HUES6 (cell line): ENCODE measurements around the gene MYL10.
"Not testable (repeated sequence)": the region's sequence is repeated elsewhere in the genome, so short reads cannot be mapped to it uniquely, and the experiment has no call there.

Experiments
- H3K27ac ChIP-seq: 2 replicates; pipeline ENCODE4 v1.7.0; 2013; ENCODE audit warnings: low read depth, mild to moderate bottlenecking, low read length, inconsistent platforms
- H3K27me3 ChIP-seq: 2 replicates; pipeline ENCODE4 v1.6.1; 2013; ENCODE audit warnings: low read length; ENCODE audit not compliant: control insufficient read depth, insufficient read depth
- H3K36me3 ChIP-seq: 2 replicates; pipeline ENCODE4 v1.6.1; 2013; ENCODE audit warnings: low read length; ENCODE audit not compliant: control insufficient read depth, insufficient read depth
- H3K4me1 ChIP-seq: 2 replicates; pipeline ENCODE4 v1.6.1; 2013; ENCODE audit warnings: low read length; ENCODE audit not compliant: control insufficient read depth, insufficient read depth
- H3K4me3 ChIP-seq: 2 replicates; pipeline ENCODE4 v1.5.1; 2013; ENCODE audit warnings: low read depth, low read length
- H3K9ac ChIP-seq: one replicate; pipeline ENCODE4 v1.6.1; 2013; ENCODE audit warnings: mild to moderate bottlenecking, low read length
- H3K9me3 ChIP-seq: 2 replicates; pipeline ENCODE4 v1.6.1; 2013; ENCODE audit warnings: low read depth, low read length; ENCODE audit not compliant: control insufficient read depth, insufficient read depth

MYL10 gene

GRCh38 chr7:101651112-101651511 is 22.0 kb upstream of the MYL10 start:
- Histone ChIP-seq H3K4me3 (no peak overlapping the region), H3K27me3 (no peaks in the 10 kb centered on the region), H3K27ac (no peak overlapping the region), H3K36me3 (no peaks in the 10 kb centered on the region), H3K9me3 (no peaks in the 10 kb centered on the region), H3K9ac (no peak overlapping the region), H3K4me1 (no peaks in the 10 kb centered on the region)

- no peak overlapping the region for H3K9ac ChIP-seq
- H3K27me3 ChIP-seq: no peaks in the 10 kb centered on the region
- H3K36me3 ChIP-seq: no peaks in the 10 kb centered on the region
- no peak overlapping the region for H3K4me3 ChIP-seq
- H3K27ac ChIP-seq: no peak overlapping the region
- no peaks in the 10 kb centered on the region for H3K9me3 ChIP-seq
- H3K4me1 ChIP-seq: no peaks in the 10 kb centered on the region
Measured at GRCh38 chr7:101650579-101651081, 21.5 kb upstream of the MYL10 start.

GRCh38 chr7:101647876-101648275 is 18.8 kb upstream of the MYL10 start:
- H3K27ac ChIP-seq, H3K4me1 ChIP-seq, H3K36me3 ChIP-seq, H3K27me3 ChIP-seq, H3K9ac ChIP-seq, H3K4me3 ChIP-seq, H3K9me3 ChIP-seq: not testable (repeated sequence)

- Histone ChIP-seq H3K9ac (no peak overlapping the region), H3K27ac (no peak overlapping the region), H3K4me3 (no peak overlapping the region), H3K27me3 (no peaks in the 10 kb centered on the region), H3K4me1 (no peaks in the 10 kb centered on the region; the same call in 1 of the 2 replicates), H3K9me3 (no peaks in the 10 kb centered on the region), H3K36me3 (no peaks in the 10 kb centered on the region)
Measured at GRCh38 chr7:101645951-101646350, 16.9 kb upstream of the MYL10 start.

- H3K27ac ChIP-seq: no peak overlapping the region
- H3K4me1 ChIP-seq: no peaks in the 10 kb centered on the region; the same call in 1 of the 2 replicates
- H3K9me3 ChIP-seq: no peaks in the 10 kb centered on the region
- H3K27me3 ChIP-seq: no peaks in the 10 kb centered on the region
- no peaks in the 10 kb centered on the region for H3K36me3 ChIP-seq
- no peak overlapping the region for H3K4me3 ChIP-seq
- no peak overlapping the region for H3K9ac ChIP-seq
Measured at GRCh38 chr7:101644879-101645278, 15.8 kb upstream of the MYL10 start.

- H3K27me3 ChIP-seq, H3K4me3 ChIP-seq, H3K36me3 ChIP-seq, H3K9ac ChIP-seq, H3K9me3 ChIP-seq, H3K4me1 ChIP-seq, H3K27ac ChIP-seq: not testable (repeated sequence)
Measured at GRCh38 chr7:101639127-101639526, 10.0 kb upstream of the MYL10 start.

GRCh38 chr7:101636822-101637623 is 7.9 kb upstream of the MYL10 start:
- H3K4me1 ChIP-seq: peaks cover 6% of the 10 kb centered on the region; the same call in 1 of the 2 replicates
- H3K27me3 ChIP-seq: no peaks in the 10 kb centered on the region
- H3K27ac ChIP-seq: no peak overlapping the region
- H3K36me3 ChIP-seq: no peaks in the 10 kb centered on the region
- no peak overlapping the region for H3K9ac ChIP-seq
- H3K9me3 ChIP-seq: peaks cover 9% of the 10 kb centered on the region
- H3K4me3 ChIP-seq: no peak overlapping the region

- H3K27ac ChIP-seq: no peak overlapping the region
- no peak overlapping the region for H3K4me3 ChIP-seq
- no peak overlapping the region for H3K9ac ChIP-seq
- H3K36me3 ChIP-seq: no peaks in the 10 kb centered on the region
- peaks cover 16% of the 10 kb centered on the region; the same call in 1 of the 2 replicates for H3K4me1 ChIP-seq
- no peaks in the 10 kb centered on the region for H3K27me3 ChIP-seq
- H3K9me3 ChIP-seq: peaks cover 9% of the 10 kb centered on the region
Measured at GRCh38 chr7:101635484-101635883, 6.4 kb upstream of the MYL10 start.

GRCh38 chr7:101634196-101634717 is 5.2 kb upstream of the MYL10 start:
- H3K4me3 ChIP-seq: no peak overlapping the region
- peaks cover 9% of the 10 kb centered on the region for H3K9me3 ChIP-seq
- no peaks in the 10 kb centered on the region for H3K27me3 ChIP-seq
- H3K9ac ChIP-seq: no peak overlapping the region
- peaks cover 20% of the 10 kb centered on the region; the same call in 1 of the 2 replicates for H3K4me1 ChIP-seq
- no peak overlapping the region for H3K27ac ChIP-seq
- H3K36me3 ChIP-seq: no peaks in the 10 kb centered on the region

GRCh38 chr7:101633511-101633910 is 4.4 kb upstream of the MYL10 start:
- Histone ChIP-seq H3K9ac (no peak overlapping the region), H3K4me1 (peaks cover 20% of the 10 kb centered on the region; the same call in 1 of the 2 replicates), H3K27ac (no peak overlapping the region), H3K4me3 (no peak overlapping the region), H3K9me3 (peaks cover 9% of the 10 kb centered on the region), H3K36me3 (no peaks in the 10 kb centered on the region), H3K27me3 (no peaks in the 10 kb centered on the region)

GRCh38 chr7:101632641-101633040 is 3.5 kb upstream of the MYL10 start:
- H3K4me3 ChIP-seq: no peak overlapping the region
- H3K27me3 ChIP-seq: no peaks in the 10 kb centered on the region
- H3K9me3 ChIP-seq: peaks cover 9% of the 10 kb centered on the region
- no peak overlapping the region for H3K9ac ChIP-seq
- H3K27ac ChIP-seq: no peak overlapping the region
- no peaks in the 10 kb centered on the region for H3K36me3 ChIP-seq
- peaks cover 20% of the 10 kb centered on the region; the same call in 1 of the 2 replicates for H3K4me1 ChIP-seq
